Neural cell (in vitro differentiated cells): ENCODE results near the gene NCDN.

Experiments used
- CTCF ChIP-seq: fragments of 450-650 bp; IDR thresholded peaks from 2 replicates; pipeline ENCODE4 v1.5.1; 2014; ENCODE audit warnings: antibody characterized with exemption, mild to moderate bottlenecking, moderate library complexity; ENCODE audit not compliant: poor library complexity, severe bottlenecking
- EP300 ChIP-seq: fragments of 450-650 bp; conservative IDR thresholded peaks from 2 replicates; pipeline ENCODE4 v1.6.1; 2014; ENCODE audit warnings: antibody characterized with exemption, mild to moderate bottlenecking, moderate library complexity; ENCODE audit not compliant: poor library complexity, severe bottlenecking
- MXI1 ChIP-seq: fragments of 450-650 bp; conservative IDR thresholded peaks from 2 replicates; pipeline ENCODE4 v1.6.1; 2014; ENCODE audit warnings: antibody characterized with exemption, mild to moderate bottlenecking; ENCODE audit not compliant: poor library complexity, severe bottlenecking
- POLR2AphosphoS5 ChIP-seq: IDR thresholded peaks from 2 replicates; pipeline ENCODE4 v1.6.1; 2012
- RAD21 ChIP-seq: fragments of 450-650 bp; conservative IDR thresholded peaks from 2 replicates; pipeline ENCODE4 v1.6.1; 2014; ENCODE audit warnings: antibody characterized with exemption, mild to moderate bottlenecking, moderate library complexity
- TAF1 ChIP-seq: IDR thresholded peaks from 2 replicates; pipeline ENCODE4 v1.6.1; 2012; ENCODE audit warnings: low read depth
- TF ChIP-seq, protein P1 (sequence below): IDR thresholded peaks from 2 replicates; pipeline ENCODE4 v1.6.1; 2012; ENCODE audit warnings: borderline replicate concordance

- TF ChIP-seq EP300, result no peak
- TF ChIP-seq CTCF, result no peak
- no peak for TF ChIP-seq RAD21
- TF ChIP-seq POLR2AphosphoS5, result no peak
- TF ChIP-seq, protein P1, sequence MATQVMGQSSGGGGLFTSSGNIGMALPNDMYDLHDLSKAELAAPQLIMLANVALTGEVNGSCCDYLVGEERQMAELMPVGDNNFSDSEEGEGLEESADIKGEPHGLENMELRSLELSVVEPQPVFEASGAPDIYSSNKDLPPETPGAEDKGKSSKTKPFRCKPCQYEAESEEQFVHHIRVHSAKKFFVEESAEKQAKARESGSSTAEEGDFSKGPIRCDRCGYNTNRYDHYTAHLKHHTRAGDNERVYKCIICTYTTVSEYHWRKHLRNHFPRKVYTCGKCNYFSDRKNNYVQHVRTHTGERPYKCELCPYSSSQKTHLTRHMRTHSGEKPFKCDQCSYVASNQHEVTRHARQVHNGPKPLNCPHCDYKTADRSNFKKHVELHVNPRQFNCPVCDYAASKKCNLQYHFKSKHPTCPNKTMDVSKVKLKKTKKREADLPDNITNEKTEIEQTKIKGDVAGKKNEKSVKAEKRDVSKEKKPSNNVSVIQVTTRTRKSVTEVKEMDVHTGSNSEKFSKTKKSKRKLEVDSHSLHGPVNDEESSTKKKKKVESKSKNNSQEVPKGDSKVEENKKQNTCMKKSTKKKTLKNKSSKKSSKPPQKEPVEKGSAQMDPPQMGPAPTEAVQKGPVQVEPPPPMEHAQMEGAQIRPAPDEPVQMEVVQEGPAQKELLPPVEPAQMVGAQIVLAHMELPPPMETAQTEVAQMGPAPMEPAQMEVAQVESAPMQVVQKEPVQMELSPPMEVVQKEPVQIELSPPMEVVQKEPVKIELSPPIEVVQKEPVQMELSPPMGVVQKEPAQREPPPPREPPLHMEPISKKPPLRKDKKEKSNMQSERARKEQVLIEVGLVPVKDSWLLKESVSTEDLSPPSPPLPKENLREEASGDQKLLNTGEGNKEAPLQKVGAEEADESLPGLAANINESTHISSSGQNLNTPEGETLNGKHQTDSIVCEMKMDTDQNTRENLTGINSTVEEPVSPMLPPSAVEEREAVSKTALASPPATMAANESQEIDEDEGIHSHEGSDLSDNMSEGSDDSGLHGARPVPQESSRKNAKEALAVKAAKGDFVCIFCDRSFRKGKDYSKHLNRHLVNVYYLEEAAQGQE, result no peak
- no peak for TF ChIP-seq MXI1
- TF ChIP-seq TAF1, result no peak
Observed at GRCh38 chr1:35530946-35531345, 26.7 kb upstream of the NCDN start.
